WTC11 (cell line): ENCODE data around the gene SLC22A15. TPM values are rescaled to one million over a fixed set of nuclear protein-coding genes. Genes with fewer than 3 reads are reported as not detected.

Experiments used
- ATAC-seq: fragments of 200-7000 bp; cut with Tn5 transposase; 2 replicates; pipeline ENCODE4 v1.10.0; 2021; ENCODE audit warnings: mild to moderate bottlenecking, moderate library complexity
- CTCF ChIA-PET: fragments of 300-600 bp; sonication (Branson Sonifier 250); formaldehyde crosslinking; loops from one replicate; lab custom pipeline; 2021; ENCODE audit warnings: antibody characterized with exemption; lab: Charles Lee
- POLR2A ChIA-PET: fragments of 350-600 bp; sonication (Branson Sonifier 250); formaldehyde crosslinking; loops from one replicate; lab custom pipeline; 2021; ENCODE audit warnings: antibody characterized with exemption; lab: Charles Lee
- DNase-seq: peaks from one replicate; pipeline ENCODE4 v3.0.0; 2021; ENCODE audit warnings: low spot score
- H3K27ac Mint-ChIP-seq: 2 replicates; pipeline ENCODE4 v1.8.0; 2021; ENCODE audit warnings: mixed read lengths
- H3K27me3 Mint-ChIP-seq: 2 replicates; pipeline ENCODE4 v1.8.0; 2021; ENCODE audit warnings: low read depth, mild to moderate bottlenecking, moderate library complexity, mixed read lengths
- H3K36me3 Mint-ChIP-seq: 2 replicates; pipeline ENCODE4 v1.8.0; 2021; ENCODE audit warnings: mixed read lengths
- H3K4me1 Mint-ChIP-seq: 2 replicates; pipeline ENCODE4 v1.8.0; 2022; ENCODE audit warnings: mixed read lengths
- H3K4me3 Mint-ChIP-seq: 2 replicates; pipeline ENCODE4 v1.8.0; 2021; ENCODE audit warnings: mild to moderate bottlenecking, moderate library complexity, mixed read lengths
- H3K9me3 Mint-ChIP-seq: 2 replicates; pipeline ENCODE4 v1.8.0; 2021; ENCODE audit warnings: mixed read lengths
- CBFB ChIP-seq: sonication (generic); formaldehyde crosslinking; IDR thresholded peaks from 2 replicates; pipeline ENCODE4 v1.8.1; 2022; ENCODE audit warnings: mild to moderate bottlenecking, low read depth, missing genetic modification reagents
- CREB1 ChIP-seq: sonication (generic); formaldehyde crosslinking; IDR thresholded peaks from 2 replicates; pipeline ENCODE4 v1.8.0; 2023; ENCODE audit warnings: mild to moderate bottlenecking, missing genetic modification reagents
- EMX1 ChIP-seq: fragments of 250-450 bp; sonication (Bioruptor Pico); IDR thresholded peaks from 2 replicates; pipeline ENCODE4 v1.8.0; 2021; ENCODE audit warnings: mild to moderate bottlenecking
- ESRRA ChIP-seq: sonication (generic); formaldehyde crosslinking; IDR thresholded peaks from 2 replicates; pipeline ENCODE4 v1.8.1; 2022; ENCODE audit warnings: mild to moderate bottlenecking, missing genetic modification reagents, borderline replicate concordance
- GABPB1 ChIP-seq: sonication (generic); formaldehyde crosslinking; IDR thresholded peaks from 2 replicates; pipeline ENCODE4 v1.8.1; 2023; ENCODE audit warnings: mild to moderate bottlenecking, missing genetic modification reagents
- GRHL2 ChIP-seq: fragments of 250-450 bp; sonication (Bioruptor Pico); IDR thresholded peaks from 2 replicates; pipeline ENCODE4 v1.8.0; 2022; ENCODE audit warnings: mild to moderate bottlenecking, moderate library complexity; ENCODE audit not compliant: insufficient replicate concordance, severe bottlenecking
- GTF2I ChIP-seq: fragments of 250-450 bp; sonication (Bioruptor Pico); conservative IDR thresholded peaks from 2 replicates; pipeline ENCODE4 v1.4.0; 2021; ENCODE audit warnings: mild to moderate bottlenecking
- HMGA2 ChIP-seq: fragments of 250-450 bp; sonication (Bioruptor Pico); IDR thresholded peaks from 2 replicates; pipeline ENCODE4 v1.4.0; 2021; ENCODE audit warnings: mild to moderate bottlenecking, moderate library complexity
- JUN ChIP-seq: sonication (generic); formaldehyde crosslinking; IDR thresholded peaks from 2 replicates; pipeline ENCODE4 v1.8.0; 2023; ENCODE audit warnings: mild to moderate bottlenecking, missing genetic modification reagents
- NFYB ChIP-seq: sonication (generic); formaldehyde crosslinking; conservative IDR thresholded peaks from 2 replicates; pipeline ENCODE4 v1.8.0; 2022; ENCODE audit warnings: low read depth, missing genetic modification reagents
- RELA ChIP-seq: sonication (generic); formaldehyde crosslinking; IDR thresholded peaks from 2 replicates; pipeline ENCODE4 v1.8.1; 2022; ENCODE audit warnings: missing genetic modification reagents, mild to moderate bottlenecking, borderline replicate concordance
- RORB ChIP-seq: fragments of 250-450 bp; sonication (Bioruptor Pico); IDR thresholded peaks from 2 replicates; pipeline ENCODE4 v1.9.0; 2021; ENCODE audit warnings: mild to moderate bottlenecking
- SOX15 ChIP-seq: fragments of 250-450 bp; sonication (Bioruptor Pico); IDR thresholded peaks from 2 replicates; pipeline ENCODE4 v1.9.0; 2021; ENCODE audit warnings: mild to moderate bottlenecking
- TCF7 ChIP-seq: sonication (generic); formaldehyde crosslinking; IDR thresholded peaks from 2 replicates; pipeline ENCODE4 v1.8.0; 2022; ENCODE audit warnings: mild to moderate bottlenecking, low read depth, missing genetic modification reagents, moderate library complexity
- TEAD1 ChIP-seq: sonication (generic); formaldehyde crosslinking; IDR thresholded peaks from 2 replicates; pipeline ENCODE4 v1.8.0; 2022; ENCODE audit warnings: mild to moderate bottlenecking, missing genetic modification reagents
- ZNF263 ChIP-seq: sonication (generic); formaldehyde crosslinking; IDR thresholded peaks from 2 replicates; pipeline ENCODE4 v1.8.1; 2022; ENCODE audit warnings: low read depth, mild to moderate bottlenecking, moderate library complexity, missing genetic modification reagents
- ZNF671 ChIP-seq: fragments of 250-450 bp; sonication (Bioruptor Pico); IDR thresholded peaks from 2 replicates; pipeline ENCODE4 v1.8.0; 2021; ENCODE audit warnings: mild to moderate bottlenecking
- total RNA-seq: library from RNA; stranded (reverse); gene quantifications from 3 replicates; pipeline ENCODE4 v1.2.3, GENCODE V29; 2021
- TF ChIP-seq, protein P1 (sequence below): sonication (generic); formaldehyde crosslinking; IDR thresholded peaks from 2 replicates; pipeline ENCODE4 v1.8.1; 2023; ENCODE audit warnings: mild to moderate bottlenecking, missing genetic modification reagents, borderline replicate concordance
- TF ChIP-seq, protein P2 (sequence below): fragments of 250-450 bp; sonication (Bioruptor Pico); IDR thresholded peaks from 2 replicates; pipeline ENCODE4 v1.8.0; 2021; ENCODE audit warnings: mild to moderate bottlenecking
- TF ChIP-seq, protein P3 (sequence below): sonication (generic); formaldehyde crosslinking; IDR thresholded peaks from 2 replicates; pipeline ENCODE4 v1.8.1; 2022; ENCODE audit warnings: mild to moderate bottlenecking, moderate library complexity, missing genetic modification reagents
- TF ChIP-seq, protein P4 (sequence below): fragments of 250-450 bp; sonication (Bioruptor Pico); IDR thresholded peaks from 2 replicates; pipeline ENCODE4 v1.9.0; 2021; ENCODE audit warnings: mild to moderate bottlenecking, borderline replicate concordance
- TF ChIP-seq, protein P5 (sequence below): sonication (generic); formaldehyde crosslinking; IDR thresholded peaks from 2 replicates; pipeline ENCODE4 v1.8.0; 2022; ENCODE audit warnings: mild to moderate bottlenecking, missing genetic modification reagents
- TF ChIP-seq, protein P6 (sequence below): sonication (generic); formaldehyde crosslinking; IDR thresholded peaks from 2 replicates; pipeline ENCODE4 v1.8.0; 2022; ENCODE audit warnings: mild to moderate bottlenecking, missing genetic modification reagents

SLC22A15 gene
- total RNA-seq, 1 experiment from 2014 or later: 4.5 TPM

DNA sequence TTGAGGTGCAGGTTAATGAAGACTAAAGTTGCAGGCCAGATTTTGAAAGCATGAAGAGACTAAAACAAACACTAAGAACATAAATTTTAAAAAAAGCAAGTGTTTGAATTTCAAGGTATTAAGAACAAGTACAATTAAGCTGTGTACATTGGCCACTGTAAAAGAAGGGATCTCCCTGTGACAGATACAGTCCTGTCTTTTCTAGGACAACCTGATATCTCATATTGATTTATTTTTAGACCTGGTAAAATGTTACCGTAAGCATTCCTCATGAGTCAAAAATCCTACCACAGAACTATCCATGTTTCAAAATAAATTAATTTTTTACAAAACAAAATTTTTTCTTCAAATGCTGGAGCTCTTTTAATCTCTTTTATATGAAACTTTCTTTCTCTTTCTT lies 39.4 kb downstream of the SLC22A15 start:
- ChIA-PET POLR2A (no interaction called here), CTCF (interaction anchor here (1.1 to 1.5 kb wide), 2 partner anchors 34 to 309 kb away, joined by 4 read pairs; no protein-coding TSS in a partner anchor)
- Mint-ChIP-seq H3K4me3 (no peak overlapping the region), H3K27ac (no peak overlapping the region), H3K9me3 (no peaks in the 10 kb centered on the region), H3K4me1 (peaks cover 10% of the 10 kb centered on the region), H3K36me3 (peaks cover 2% of the 10 kb centered on the region; the same call in 1 of the 2 replicates), H3K27me3 (no peaks in the 10 kb centered on the region)
- ATAC-seq (no peak), DNase-seq (no peak)
- TF ChIP-seq, protein P1, sequence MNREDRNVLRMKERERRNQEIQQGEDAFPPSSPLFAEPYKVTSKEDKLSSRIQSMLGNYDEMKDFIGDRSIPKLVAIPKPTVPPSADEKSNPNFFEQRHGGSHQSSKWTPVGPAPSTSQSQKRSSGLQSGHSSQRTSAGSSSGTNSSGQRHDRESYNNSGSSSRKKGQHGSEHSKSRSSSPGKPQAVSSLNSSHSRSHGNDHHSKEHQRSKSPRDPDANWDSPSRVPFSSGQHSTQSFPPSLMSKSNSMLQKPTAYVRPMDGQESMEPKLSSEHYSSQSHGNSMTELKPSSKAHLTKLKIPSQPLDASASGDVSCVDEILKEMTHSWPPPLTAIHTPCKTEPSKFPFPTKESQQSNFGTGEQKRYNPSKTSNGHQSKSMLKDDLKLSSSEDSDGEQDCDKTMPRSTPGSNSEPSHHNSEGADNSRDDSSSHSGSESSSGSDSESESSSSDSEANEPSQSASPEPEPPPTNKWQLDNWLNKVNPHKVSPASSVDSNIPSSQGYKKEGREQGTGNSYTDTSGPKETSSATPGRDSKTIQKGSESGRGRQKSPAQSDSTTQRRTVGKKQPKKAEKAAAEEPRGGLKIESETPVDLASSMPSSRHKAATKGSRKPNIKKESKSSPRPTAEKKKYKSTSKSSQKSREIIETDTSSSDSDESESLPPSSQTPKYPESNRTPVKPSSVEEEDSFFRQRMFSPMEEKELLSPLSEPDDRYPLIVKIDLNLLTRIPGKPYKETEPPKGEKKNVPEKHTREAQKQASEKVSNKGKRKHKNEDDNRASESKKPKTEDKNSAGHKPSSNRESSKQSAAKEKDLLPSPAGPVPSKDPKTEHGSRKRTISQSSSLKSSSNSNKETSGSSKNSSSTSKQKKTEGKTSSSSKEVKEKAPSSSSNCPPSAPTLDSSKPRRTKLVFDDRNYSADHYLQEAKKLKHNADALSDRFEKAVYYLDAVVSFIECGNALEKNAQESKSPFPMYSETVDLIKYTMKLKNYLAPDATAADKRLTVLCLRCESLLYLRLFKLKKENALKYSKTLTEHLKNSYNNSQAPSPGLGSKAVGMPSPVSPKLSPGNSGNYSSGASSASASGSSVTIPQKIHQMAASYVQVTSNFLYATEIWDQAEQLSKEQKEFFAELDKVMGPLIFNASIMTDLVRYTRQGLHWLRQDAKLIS: no peak
- TF ChIP-seq, protein P2, sequence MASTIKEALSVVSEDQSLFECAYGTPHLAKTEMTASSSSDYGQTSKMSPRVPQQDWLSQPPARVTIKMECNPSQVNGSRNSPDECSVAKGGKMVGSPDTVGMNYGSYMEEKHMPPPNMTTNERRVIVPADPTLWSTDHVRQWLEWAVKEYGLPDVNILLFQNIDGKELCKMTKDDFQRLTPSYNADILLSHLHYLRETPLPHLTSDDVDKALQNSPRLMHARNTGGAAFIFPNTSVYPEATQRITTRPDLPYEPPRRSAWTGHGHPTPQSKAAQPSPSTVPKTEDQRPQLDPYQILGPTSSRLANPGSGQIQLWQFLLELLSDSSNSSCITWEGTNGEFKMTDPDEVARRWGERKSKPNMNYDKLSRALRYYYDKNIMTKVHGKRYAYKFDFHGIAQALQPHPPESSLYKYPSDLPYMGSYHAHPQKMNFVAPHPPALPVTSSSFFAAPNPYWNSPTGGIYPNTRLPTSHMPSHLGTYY (CRISPR knock-in tag): no peak
- TF ChIP-seq NFYB (CRISPR knock-in tag): no peak
- no peak for TF ChIP-seq TCF7 (CRISPR knock-in tag)
- TF ChIP-seq EMX1 (CRISPR knock-in tag): no peak
- TF ChIP-seq CBFB (CRISPR knock-in tag): no peak
- no peak for TF ChIP-seq ZNF263
- TF ChIP-seq, protein P3, sequence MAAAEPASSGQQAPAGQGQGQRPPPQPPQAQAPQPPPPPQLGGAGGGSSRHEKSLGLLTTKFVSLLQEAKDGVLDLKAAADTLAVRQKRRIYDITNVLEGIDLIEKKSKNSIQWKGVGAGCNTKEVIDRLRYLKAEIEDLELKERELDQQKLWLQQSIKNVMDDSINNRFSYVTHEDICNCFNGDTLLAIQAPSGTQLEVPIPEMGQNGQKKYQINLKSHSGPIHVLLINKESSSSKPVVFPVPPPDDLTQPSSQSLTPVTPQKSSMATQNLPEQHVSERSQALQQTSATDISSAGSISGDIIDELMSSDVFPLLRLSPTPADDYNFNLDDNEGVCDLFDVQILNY (CRISPR knock-in tag): no peak
- TF ChIP-seq CREB1: no peak
- TF ChIP-seq ZNF671 (CRISPR knock-in tag): no peak
- no peak for TF ChIP-seq GABPB1 (CRISPR knock-in tag)

DNA sequence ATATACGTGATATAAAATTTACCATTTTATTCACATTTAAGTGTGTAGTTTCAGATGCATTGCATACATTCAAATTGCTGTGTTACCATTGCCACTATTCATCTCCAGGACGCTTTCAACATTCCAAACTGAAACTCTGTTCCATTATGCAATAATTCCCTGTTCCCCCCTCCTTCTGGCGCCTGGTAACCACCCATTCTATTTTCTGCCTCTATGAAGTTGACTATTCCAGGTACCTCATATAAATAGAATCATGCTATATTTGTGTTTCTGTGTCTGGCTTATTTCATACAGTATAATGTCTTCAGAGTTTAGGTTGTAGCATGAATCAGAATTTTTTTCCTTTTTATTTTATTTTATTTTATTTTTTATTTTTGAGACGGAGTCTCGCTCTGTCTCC lies 41.7 kb downstream of the SLC22A15 start:
- H3K27me3 Mint-ChIP-seq: no peaks in the 10 kb centered on the region
- ATAC-seq (no peak), DNase-seq (no peak)
- H3K9me3 Mint-ChIP-seq: no peaks in the 10 kb centered on the region
- peaks cover 10% of the 10 kb centered on the region for H3K36me3 Mint-ChIP-seq
- ChIA-PET POLR2A (no interaction called here), CTCF (interaction anchor here (1.0 kb wide), 1 partner anchor 37 kb away, joined by 4 read pairs; no protein-coding TSS in a partner anchor)
- no peak overlapping the region for H3K27ac Mint-ChIP-seq
- peaks cover 7% of the 10 kb centered on the region for H3K4me1 Mint-ChIP-seq
- H3K4me3 Mint-ChIP-seq: no peak overlapping the region
- no peak for TF ChIP-seq TEAD1 (CRISPR knock-in tag)
- TF ChIP-seq, protein P4, sequence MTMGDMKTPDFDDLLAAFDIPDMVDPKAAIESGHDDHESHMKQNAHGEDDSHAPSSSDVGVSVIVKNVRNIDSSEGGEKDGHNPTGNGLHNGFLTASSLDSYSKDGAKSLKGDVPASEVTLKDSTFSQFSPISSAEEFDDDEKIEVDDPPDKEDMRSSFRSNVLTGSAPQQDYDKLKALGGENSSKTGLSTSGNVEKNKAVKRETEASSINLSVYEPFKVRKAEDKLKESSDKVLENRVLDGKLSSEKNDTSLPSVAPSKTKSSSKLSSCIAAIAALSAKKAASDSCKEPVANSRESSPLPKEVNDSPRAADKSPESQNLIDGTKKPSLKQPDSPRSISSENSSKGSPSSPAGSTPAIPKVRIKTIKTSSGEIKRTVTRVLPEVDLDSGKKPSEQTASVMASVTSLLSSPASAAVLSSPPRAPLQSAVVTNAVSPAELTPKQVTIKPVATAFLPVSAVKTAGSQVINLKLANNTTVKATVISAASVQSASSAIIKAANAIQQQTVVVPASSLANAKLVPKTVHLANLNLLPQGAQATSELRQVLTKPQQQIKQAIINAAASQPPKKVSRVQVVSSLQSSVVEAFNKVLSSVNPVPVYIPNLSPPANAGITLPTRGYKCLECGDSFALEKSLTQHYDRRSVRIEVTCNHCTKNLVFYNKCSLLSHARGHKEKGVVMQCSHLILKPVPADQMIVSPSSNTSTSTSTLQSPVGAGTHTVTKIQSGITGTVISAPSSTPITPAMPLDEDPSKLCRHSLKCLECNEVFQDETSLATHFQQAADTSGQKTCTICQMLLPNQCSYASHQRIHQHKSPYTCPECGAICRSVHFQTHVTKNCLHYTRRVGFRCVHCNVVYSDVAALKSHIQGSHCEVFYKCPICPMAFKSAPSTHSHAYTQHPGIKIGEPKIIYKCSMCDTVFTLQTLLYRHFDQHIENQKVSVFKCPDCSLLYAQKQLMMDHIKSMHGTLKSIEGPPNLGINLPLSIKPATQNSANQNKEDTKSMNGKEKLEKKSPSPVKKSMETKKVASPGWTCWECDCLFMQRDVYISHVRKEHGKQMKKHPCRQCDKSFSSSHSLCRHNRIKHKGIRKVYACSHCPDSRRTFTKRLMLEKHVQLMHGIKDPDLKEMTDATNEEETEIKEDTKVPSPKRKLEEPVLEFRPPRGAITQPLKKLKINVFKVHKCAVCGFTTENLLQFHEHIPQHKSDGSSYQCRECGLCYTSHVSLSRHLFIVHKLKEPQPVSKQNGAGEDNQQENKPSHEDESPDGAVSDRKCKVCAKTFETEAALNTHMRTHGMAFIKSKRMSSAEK (CRISPR knock-in tag): no peak
- TF ChIP-seq RELA (CRISPR knock-in tag): no peak
- no peak for TF ChIP-seq GRHL2
- TF ChIP-seq RORB (CRISPR knock-in tag): no peak
- TF ChIP-seq, protein P5, sequence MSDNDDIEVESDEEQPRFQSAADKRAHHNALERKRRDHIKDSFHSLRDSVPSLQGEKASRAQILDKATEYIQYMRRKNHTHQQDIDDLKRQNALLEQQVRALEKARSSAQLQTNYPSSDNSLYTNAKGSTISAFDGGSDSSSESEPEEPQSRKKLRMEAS (CRISPR knock-in tag): no peak
- TF ChIP-seq HMGA2 (CRISPR knock-in tag): no peak
- TF ChIP-seq SOX15 (CRISPR knock-in tag): no peak
- no peak for TF ChIP-seq JUN (CRISPR knock-in tag)
- TF ChIP-seq GABPB1 (CRISPR knock-in tag): no peak
- TF ChIP-seq, protein P6, sequence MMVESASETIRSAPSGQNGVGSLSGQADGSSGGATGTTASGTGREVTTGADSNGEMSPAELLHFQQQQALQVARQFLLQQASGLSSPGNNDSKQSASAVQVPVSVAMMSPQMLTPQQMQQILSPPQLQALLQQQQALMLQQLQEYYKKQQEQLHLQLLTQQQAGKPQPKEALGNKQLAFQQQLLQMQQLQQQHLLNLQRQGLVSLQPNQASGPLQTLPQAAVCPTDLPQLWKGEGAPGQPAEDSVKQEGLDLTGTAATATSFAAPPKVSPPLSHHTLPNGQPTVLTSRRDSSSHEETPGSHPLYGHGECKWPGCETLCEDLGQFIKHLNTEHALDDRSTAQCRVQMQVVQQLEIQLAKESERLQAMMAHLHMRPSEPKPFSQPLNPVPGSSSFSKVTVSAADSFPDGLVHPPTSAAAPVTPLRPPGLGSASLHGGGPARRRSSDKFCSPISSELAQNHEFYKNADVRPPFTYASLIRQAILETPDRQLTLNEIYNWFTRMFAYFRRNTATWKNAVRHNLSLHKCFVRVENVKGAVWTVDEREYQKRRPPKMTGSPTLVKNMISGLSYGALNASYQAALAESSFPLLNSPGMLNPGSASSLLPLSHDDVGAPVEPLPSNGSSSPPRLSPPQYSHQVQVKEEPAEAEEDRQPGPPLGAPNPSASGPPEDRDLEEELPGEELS (CRISPR knock-in tag): no peak
- TF ChIP-seq ESRRA (CRISPR knock-in tag): no peak
- TF ChIP-seq GTF2I (CRISPR knock-in tag): no peak
